ENCODE results near the gene TMEM26.

Gene TMEM26

DNA sequence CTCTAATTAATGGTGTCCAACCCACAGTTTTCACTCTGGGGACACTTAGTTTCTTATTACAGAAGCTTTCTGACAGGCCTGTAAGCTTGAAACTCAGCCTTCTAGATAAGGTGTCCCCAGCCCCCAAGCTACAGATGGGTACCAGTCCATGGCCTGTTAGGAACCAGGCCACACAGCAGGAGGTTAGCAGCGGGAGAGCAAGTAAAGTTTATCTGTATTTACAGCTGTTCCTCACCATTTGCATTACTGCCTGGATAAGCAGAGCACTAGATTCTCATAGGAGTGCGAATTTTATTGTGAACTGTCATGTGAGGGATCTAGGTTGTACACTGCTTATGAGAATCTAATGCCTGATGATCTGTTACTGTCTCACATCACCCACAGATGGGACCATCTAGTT is 93.7 kb downstream of the TMEM26 start:
- DNase-seq (ENCODE audit: low read depth), result no peak
- H3K4me3 ChIP-seq (ENCODE audit: low read depth, low read length), result no peak overlapping the region

DNA sequence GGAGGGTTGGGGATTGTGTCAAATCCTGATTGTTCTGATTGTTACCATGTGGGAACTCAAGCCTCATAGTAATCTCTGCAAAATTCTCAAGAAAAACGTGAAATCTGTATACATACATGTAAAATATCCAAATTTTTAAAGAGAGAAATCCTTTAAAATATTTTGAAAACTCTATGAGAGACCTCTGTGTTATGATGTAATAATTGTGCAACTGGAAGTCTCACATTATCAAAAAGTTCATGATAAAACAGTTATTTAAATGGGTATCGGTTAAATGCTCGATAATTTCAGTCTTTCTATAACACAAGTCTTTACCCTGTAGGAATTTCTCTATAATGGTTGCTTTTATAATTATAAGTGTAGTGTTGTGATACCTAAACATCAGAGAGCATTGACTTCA is 95.5 kb downstream of the TMEM26 start:
- H3K4me3 ChIP-seq (ENCODE audit: low read depth, low read length), result no peak overlapping the region
- DNase-seq (ENCODE audit: low read depth), result no peak

Measured in skeletal muscle cell (primary cell).